NCI-H1417 treated with DMSO at 0.1 percent for 48 hours (cell line): Measurements from ENCODE around the gene BRSK2.

Experiments
- DNase-seq: peaks from one replicate; lab custom pipeline; 2025; lab: John Stamatoyannopoulos, UW

The BRSK2 gene

GRCh38 chr11:1452744-1453143, 63.0 kb downstream of the BRSK2 start:
- DNase-seq, result no peak

DNA sequence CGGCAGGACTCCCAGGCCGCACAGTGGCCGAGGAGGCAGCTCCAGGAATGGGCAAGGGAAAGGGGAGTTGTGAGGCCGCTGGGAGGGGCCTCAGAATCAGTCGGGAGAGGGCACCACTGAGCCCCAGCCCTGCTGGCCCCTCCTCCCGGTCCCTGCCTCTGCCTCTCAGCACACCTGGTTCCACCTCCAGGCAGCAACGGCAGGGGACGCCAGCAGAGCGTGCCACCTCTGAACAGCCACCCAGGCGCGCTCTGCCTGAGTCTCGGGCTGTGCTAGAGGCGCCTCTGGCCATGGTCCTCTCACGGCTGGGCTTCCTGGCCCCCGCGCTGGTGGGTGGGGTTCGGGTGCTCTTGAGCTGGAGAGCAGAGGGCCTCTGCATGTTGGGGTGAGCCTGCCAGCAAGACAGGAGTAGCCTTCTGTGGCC, 63.9 kb downstream of the BRSK2 start:
- no peak for DNase-seq

DNA sequence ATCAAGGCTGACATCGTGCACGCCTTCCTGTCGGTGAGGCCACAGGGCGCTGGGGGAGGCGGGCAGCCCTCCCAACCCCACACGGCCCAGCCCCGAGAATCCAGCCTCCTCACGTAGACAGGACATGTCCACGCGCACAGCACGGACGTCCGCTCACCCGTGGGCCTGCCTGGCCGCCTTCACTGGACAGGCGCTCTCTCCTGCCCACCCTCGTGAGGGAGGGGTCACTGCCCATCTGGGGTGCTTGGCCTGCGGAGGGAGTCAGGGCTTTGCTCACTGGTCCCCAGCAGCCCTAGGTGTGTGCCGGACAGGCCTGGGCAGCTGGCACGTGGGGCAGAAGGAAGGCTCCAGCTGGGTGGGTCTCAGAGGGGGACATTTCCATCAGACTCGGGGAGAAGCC, 64.8 kb downstream of the BRSK2 start:
- DNase-seq, result no peak

- no peak for DNase-seq
Observed at GRCh38 chr11:1455032-1455762, 65.5 kb downstream of the BRSK2 start.

- no peak for DNase-seq
Observed at GRCh38 chr11:1455763-1456060, 66.0 kb downstream of the BRSK2 start.

DNA sequence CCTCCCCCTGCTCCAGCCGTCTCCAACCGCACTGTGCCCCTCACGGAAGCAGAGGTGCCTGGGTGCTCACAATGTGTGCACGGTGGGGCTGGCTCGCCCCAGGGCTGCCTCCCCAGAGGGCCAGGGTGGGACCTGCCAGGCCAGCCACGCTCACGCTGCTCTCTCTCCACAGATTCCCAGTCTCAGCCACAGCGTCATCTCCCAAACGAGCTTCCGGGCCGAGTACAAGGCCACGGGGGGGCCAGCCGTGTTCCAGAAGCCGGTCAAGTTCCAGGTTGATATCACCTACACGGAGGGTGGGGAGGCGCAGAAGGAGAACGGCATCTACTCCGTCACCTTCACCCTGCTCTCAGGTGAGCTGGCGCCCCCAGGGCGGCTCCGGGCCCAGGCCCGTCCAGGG, 66.4 kb downstream of the BRSK2 start:
- DNase-seq, result no peak

- no peak for DNase-seq
Observed at GRCh38 chr11:1456596-1457325, 67.0 kb downstream of the BRSK2 start.

GRCh38 chr11:1457326-1457680, 67.6 kb downstream of the BRSK2 start:
- DNase-seq, result no peak

- no peak for DNase-seq
Observed at GRCh38 chr11:1457856-1458255, 68.1 kb downstream of the BRSK2 start.

- DNase-seq, result no peak
Observed at GRCh38 chr11:1458340-1459218, 68.8 kb downstream of the BRSK2 start.

DNA sequence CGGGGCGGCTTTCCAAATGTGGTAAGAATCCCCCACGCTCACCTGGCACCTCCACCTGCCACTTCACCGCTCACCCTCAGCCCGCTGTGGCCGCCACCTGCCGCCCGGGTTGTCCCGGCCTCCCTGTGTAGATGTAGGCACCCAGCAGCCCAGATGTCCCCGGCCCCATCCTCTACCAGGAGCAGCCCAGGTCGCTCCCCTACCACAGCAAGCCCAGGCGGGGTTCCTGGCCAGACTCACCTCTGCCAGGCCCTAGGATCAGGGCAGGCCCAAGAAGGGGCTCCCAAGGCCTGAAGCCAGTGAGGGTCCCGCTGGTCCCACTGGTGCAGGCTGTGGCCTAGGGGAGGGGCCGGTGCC, 69.5 kb downstream of the BRSK2 start:
- DNase-seq, result no peak

DNA sequence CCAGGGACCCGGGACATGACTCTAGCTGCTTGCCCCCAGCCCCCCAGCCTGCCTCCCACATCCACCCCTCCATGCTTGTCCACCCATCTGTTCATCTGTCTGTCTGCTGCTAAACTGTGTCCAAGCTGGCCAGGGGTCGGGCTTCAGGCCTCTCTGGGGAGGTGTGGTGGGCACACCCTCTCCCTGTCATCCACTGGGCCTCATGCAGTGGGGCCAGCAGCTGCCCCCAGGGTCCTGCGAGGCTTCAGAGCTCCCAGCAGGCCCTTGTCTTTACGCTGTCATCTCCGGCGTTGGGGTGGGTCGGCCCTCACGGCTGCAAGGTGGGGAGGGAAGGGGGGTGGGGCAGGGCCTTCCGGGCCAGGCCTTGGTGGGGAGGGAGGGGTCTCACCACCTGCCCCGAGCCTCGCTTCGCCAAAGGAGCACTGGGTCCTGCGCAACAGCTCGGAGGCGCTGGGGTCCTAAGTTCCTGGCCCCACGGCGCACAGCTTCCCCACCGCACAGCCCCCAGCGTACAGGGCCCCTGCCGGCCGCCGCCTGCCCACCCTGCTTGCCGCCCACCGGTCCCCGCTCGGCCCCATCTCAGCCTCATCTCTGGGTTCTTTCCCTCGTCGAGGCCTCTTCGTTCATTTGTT, 70.1 kb downstream of the BRSK2 start:
- no peak for DNase-seq

DNA sequence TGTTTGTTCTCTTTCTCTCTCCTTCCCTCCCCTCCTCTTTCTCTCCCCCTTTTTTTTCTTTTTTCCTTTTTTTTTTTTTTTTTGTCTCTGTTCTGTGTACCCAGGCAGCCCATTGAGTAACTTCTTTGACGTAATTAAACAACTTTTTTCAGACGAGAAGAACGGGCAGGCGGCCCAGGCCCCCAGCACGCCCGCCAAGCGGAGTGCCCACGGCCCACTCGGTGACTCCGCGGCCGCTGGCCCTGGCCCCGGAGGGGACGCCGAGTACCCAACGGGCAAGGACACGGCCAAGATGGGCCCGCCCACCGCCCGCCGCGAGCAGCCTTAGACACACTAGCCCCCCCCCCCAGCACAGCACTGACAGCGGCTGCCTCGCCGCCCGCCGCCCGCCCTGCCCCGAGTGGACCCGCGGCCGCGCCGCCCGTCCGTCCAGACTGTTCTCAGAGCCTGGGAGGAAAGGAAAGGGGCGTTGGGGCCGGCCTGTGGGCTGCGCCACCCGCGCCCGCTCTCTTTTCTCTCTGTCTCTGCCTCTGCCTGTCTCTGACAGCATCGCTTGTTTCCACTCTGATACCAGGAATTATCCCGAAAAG, 70.8 kb downstream of the BRSK2 start:
- no peak for DNase-seq

DNA sequence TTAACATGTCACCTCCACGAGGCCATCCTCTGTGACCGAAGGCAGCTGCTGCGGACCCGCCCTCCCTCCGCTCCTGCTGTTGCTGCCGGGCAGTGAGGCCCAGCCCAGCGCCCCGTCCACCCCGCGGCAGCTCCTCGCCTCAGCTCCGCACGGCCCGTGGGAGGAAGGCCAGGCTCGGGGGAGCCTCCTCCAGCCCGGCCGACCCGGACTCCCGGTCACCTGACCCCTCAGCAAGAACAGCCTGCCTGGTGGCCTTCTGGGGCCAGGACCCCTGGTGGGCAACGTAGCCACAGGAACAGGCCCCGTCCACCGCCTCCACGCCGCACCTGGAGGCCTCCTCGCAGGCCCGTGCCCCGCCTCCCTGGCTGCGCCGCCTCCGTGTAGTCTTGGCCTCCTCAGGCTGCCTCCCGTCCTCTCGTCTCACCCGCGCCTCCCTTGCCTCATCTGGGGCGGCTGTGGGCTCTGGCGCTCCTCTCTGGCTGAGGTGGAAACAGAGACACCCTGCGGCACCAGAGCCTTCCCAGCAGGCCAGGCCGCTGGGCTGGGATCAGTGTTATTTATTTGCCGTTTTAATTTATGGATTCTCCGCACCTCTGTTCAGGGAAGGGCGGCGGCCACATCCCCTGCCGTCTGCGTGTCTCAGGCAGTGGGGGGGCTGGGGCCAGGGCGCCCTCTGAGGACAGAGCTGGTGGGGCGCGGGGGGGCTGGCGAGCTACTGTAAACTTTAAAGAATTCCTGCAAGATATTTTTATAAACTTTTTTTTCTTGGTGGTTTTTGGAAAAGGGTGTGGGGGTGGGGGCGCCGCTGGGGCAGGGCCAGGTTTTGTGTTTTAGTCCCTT, 71.5 kb downstream of the BRSK2 start:
- no peak for DNase-seq

DNA sequence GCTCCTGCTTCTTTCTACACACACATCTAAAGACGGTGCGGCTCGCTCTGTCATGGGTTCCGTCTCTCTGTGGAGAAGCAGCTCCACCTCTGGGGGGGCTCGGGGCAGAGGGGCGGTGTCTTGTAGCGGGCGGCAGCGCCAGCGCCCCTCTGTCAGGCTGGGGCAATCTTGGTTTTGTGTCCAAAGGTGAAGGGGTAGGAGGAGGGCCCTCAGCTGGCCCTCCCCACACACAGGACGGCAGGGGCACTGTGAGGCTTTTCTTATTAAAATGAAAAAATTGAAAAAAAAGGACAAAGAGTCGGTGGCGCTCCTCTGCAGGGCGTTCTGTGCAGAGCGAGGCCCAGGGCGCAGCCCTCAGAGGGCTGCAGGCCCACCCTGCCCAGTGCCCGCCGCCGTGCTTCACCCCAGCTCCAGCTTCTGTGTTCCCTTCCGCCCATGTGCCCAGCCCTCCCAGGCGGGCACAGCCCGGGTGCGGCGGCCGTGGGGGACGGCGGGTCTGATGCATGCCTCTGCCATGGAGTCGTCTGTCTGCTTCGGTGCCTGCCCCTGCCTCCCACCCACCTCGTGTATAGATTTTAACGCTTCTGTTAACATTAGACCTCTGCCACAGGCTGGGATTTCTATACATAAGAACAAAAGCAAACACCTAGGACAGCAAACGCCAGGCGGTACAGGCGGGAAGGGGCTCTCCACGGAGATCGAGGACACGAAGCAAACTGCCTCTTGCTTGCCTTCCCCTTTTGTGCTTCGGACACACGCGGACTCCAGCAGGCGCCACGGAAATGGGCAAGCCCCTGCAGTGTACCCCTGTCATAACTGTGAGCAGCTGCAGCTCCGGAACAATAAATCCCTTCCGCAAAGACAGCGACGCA, 72.3 kb downstream of the BRSK2 start:
- no peak for DNase-seq

- no peak for DNase-seq
Observed at GRCh38 chr11:1462698-1462975, 72.9 kb downstream of the BRSK2 start.

DNA sequence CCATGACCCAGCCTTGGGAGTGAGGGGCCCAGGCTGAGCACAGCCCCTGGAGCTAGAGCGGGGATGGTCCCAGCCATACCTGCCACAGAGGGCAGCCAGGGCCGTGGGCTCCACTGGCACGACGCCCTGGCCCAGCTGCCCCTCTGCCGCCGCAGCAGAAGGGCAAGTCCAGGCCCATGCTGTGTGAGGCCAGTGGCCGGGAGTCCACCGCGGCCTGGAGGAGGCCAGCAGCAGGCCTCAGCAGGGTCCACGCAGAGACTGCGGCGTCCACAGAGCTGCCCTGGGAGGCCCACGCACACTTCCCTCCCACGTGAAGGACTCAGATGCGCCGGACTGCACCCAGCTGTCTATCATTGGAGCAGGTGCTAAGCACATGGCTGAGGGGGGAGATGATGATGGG, 73.3 kb downstream of the BRSK2 start:
- no peak for DNase-seq

GRCh38 chr11:1466784-1467183, 77.0 kb downstream of the BRSK2 start:
- DNase-seq, result no peak

- no peak for DNase-seq
Observed at GRCh38 chr11:1467270-1467669, 77.5 kb downstream of the BRSK2 start.

GRCh38 chr11:1468002-1468401, 78.3 kb downstream of the BRSK2 start:
- no peak for DNase-seq
